HG03280 (cell line): Measurements from ENCODE around the gene GPATCH2.
"Not testable (repeated sequence)": the region's sequence is repeated elsewhere in the genome, so short reads cannot be mapped to it uniquely, and the experiment has no call there.

Experiments used
- ATAC-seq: cut with Tn5 transposase; IDR thresholded peaks from one replicate; pipeline ENCODE4 v1.9.1; 2021; ENCODE audit warnings: mild to moderate bottlenecking, moderate library complexity; ENCODE audit not compliant: unreplicated experiment

GPATCH2 gene

DNA sequence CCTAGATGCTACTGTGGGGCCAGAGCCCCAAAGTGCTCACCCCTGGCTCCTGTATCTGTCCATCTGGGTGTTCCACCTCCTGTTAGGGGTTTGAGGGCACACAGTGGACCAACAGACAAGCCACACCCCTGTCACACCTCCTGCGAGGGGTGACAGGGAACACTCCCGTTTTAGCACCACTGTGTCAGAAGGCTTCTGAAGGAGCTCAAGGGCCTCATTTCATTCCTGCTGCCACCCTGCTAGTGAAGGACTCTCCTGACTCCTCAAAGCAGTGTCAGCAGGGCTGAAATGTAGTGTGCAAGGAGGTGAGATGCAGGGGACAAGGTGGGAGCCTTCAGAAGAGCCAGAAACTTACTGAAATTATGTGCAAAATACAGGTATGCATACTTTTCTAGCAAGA is 174.6 kb downstream of the GPATCH2 start:
- ATAC-seq = no peak

GRCh38 chr1:217453816-217454215 is 177.1 kb downstream of the GPATCH2 start:
- no peak for ATAC-seq

DNA sequence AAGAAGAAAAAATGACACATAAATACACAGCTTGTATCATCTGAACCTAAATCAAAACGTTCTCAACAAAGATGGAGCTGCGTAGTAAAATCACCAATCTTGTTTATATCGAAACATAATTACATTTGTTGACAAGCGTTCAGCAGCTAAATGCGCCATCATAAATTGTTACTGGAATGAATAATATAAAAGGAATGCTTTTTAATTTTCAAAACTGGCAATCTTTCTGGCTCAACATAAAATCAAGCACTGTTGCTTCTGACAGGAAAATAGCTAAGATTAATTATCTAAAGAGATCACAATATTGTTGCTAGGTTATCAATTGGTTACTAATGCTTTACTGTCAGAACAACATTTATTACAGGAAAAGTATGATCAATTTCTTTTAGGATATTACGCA is 181.5 kb downstream of the GPATCH2 start:
- ATAC-seq = no peak

DNA sequence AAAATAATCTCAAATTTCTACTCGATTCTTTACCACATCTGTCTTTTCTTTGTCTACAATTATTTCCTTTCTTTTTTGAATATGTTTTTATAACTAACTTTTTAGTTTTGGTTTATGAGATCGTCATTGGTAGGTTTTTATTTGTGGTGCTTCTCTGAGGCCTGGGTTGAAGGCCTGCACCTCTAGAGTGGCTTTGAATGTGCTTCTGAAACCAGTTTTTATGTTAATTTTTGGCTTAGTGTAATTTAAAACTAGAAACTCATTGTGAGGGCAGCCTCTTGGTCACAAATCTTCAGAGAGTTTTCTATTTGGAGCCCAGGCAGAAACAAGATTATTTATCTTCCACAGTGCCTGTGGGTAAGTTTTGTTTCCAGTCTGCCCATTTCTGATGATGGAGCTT is 187.0 kb downstream of the GPATCH2 start:
- no peak for ATAC-seq

- ATAC-seq = no peak
Measured at GRCh38 chr1:217437376-217437775, 193.5 kb downstream of the GPATCH2 start.

DNA sequence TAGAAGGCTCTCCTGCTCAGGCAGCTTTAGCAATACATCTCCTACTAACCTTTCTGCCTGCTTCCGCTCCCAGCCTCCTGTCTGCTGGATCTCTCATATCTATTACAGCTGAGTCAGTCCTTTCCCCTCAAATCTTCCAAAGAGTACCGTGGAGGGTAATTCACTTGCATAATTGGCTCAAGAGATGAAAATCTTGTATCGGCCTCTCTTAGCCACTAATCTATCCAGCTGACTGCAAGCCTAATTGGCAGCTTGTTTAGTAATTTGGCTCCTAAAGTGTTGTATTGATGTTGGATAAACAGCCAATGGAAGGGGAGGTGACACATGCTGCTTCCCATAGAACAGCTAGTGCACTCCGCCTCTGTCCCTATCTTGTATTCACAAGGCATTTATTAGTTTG is 195.7 kb downstream of the GPATCH2 start:
- ATAC-seq = no peak

GRCh38 chr1:217433664-217434063 is 197.2 kb downstream of the GPATCH2 start:
- no peak for ATAC-seq

DNA sequence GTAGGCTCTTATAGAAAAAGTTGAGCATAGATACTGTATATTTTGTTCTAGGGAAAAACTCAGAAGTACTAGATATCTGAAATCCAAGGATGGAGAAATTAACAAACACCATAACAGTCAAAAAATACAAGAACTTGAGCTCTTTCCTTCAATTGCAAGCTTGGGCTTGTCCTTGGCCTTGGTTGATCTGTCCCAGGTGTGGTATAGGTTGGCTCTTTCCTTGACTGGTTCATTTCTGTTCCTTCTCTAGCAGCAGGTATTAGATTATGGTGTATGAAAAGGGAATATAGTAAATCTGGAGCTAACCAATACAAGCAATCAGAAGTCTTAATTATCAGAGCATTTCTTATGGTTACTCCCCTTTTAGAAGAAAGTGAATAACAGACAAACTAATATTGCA is 198.6 kb downstream of the GPATCH2 start:
- no peak for ATAC-seq

GRCh38 chr1:217431395-217431794 is 199.5 kb downstream of the GPATCH2 start:
- no peak for ATAC-seq

- ATAC-seq = no peak
Measured at GRCh38 chr1:217425422-217425821, 205.5 kb downstream of the GPATCH2 start.

DNA sequence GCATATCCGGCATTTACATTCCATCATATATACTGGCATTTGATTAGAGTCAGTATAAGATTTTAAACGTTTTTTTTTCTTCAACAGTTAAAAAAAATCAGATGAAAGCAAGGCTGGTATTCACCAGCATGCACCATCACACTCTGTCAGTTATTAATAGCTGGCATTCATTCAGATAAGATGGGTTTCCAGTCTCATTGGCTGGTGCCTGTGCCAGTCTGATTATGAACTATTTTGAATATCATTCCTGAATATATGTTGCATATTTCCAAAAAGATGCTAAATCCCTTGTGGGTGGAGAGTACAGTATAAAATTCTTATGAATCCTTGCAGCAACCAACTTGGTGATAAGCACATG is 211.7 kb downstream of the GPATCH2 start:
- no peak for ATAC-seq

GRCh38 chr1:217418269-217419193 is 212.4 kb downstream of the GPATCH2 start:
- ATAC-seq = no peak

DNA sequence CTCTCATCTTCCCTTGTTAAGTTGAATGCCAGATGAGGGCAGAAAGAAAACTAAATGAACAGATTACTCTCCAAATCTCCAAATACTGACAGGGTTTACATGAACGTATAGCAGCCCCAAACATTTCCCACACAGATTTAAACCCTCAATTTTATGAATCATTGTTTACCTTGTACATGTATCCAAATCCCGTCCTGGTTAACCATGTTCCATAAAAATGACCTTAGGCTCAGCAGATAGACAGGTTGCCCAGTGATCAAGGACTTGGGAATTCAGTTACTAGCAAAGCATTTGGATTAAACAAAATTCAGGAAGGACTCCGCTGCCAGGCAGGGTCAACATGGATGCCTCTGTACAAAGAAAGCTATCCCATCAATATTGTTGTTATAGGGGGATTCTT is 213.5 kb downstream of the GPATCH2 start:
- no peak for ATAC-seq

DNA sequence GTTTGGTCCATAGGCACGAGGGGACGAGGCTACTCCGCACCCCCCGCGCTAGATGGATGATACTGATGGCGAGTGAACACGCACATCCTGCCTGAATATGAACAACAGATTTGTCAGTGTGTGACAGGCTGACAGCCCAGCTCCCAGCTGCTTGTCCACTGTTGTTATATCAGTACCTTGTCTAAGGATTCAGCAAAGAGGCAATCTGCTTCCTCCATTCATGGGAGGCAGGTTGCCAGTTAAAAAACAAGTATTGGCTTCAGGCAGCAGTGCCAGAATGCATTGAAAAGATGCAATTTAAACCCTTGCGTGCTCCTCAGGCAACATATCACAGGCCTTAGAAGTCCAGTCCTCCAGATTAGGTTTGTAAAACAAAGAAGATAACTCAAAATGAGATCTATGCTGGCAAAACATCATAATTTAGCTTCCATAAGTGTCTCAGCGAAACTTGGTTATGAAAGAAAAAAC is 223.3 kb downstream of the GPATCH2 start:
- no peak for ATAC-seq

GRCh38 chr1:217403026-217403720 is 227.7 kb downstream of the GPATCH2 start:
- no peak for ATAC-seq

DNA sequence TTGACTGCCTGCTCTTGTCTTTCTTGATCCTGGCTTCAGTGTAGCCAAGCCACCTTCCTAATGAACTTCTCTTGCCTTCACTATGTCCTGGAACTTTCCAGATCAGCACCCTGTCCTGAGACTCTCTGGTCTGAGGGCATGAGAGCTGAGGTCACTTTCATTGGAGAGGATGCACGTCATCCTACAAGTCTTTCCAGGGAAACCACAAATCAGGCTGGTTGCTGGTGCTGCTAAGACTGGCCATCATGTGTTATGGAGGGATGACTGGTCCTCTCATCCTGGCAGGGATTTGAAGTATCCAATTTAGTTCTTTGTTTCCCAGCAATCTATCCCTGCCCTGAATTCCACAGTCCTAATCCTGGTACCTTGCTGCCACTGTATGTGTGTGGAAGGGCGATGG is 228.6 kb downstream of the GPATCH2 start:
- no peak for ATAC-seq

DNA sequence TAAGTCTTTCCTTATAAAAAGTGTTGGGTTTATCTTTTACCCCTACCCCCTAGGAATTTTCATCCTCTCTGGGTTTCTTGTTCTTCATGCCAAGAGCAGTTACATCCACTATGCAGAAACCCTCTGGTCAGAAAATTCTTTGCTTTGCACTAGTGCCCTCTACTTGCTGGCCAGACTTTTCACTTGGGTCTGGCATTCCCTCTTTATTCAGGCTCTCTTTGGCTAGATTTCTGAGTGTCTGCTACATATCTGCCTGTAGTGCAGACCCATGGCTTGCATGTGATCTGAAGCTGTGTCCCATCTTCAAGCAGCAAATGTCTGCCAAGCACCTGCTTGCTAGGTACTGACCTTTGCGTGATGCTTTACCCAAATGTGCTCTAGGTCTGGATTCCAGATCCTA is 237.0 kb downstream of the GPATCH2 start:
- ATAC-seq = no peak

DNA sequence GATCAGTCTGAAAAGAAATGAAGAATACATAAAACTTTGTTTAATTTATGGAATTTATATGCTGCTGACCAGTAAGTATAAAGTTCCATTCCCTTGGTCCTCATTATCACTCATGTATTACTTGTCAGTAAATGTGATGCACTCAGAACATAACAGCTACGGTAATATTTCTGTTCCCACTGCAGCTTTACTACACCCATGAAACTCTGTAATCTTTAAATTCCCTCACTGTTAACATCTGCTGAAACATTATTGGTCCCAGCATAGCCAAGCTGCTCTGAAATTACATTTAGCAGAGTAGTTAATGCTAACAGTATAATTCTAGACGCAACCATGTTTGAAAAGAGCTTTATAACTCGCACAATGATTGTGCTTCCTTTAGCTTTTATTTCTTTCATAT is 238.4 kb downstream of the GPATCH2 start:
- ATAC-seq = no peak

DNA sequence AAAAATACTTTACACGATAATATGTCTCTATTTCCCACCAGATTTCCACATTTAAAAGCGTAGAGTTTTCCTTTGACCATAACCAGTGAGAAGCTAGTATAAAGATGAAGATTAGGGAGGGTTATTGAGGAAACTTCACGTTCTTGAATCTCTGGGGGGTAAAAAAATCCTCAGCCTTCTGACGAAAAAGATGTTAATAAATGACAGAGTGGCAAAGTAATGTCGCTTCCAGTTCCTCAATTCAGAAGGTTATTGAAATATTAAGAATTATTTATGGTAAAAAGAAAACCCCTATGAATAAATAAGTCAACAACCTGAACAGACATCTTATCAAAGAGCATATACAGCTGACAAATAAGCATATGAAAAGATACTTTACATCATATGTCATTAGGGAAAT is 241.0 kb downstream of the GPATCH2 start:
- no peak for ATAC-seq

GRCh38 chr1:217388522-217389065 is 242.3 kb downstream of the GPATCH2 start:
- no peak for ATAC-seq

GRCh38 chr1:217381773-217382172 is 249.1 kb downstream of the GPATCH2 start:
- ATAC-seq = not testable (repeated sequence)

DNA sequence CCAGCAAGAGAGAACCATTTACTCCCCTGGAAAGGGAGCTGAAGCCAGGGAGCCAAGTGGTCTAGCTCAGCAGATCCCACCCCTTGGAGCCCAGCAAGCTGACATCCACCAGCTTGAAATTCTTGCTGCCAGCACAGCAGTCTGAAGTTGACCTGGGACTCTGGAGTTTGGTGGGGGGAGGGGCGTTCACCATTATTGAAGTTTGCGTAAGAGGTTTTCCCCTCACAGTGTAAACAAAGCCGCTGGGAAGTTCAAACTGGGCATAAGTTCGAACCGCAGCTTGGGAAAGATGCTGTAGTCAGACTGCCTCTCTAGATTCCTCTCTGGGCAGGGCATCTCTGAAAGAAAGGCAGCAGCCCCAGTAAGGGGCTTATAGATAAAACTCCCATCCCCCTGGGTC is 251.1 kb downstream of the GPATCH2 start:
- ATAC-seq = not testable (repeated sequence)
